GM21717 (cell line): ENCODE measurements around the gene SH3RF3.

Source experiments
- ATAC-seq: cut with Tn5 transposase; IDR thresholded peaks from one replicate; pipeline ENCODE4 v1.9.1; 2021; ENCODE audit warnings: mild to moderate bottlenecking, moderate library complexity; ENCODE audit not compliant: unreplicated experiment

Gene SH3RF3

GRCh38 chr2:109275120-109276012 is 146.4 kb downstream of the SH3RF3 start:
- no peak for ATAC-seq

- no peak for ATAC-seq
Observed at GRCh38 chr2:109277406-109277805, 148.4 kb downstream of the SH3RF3 start.

- no peak for ATAC-seq
Observed at GRCh38 chr2:109279243-109279860, 150.3 kb downstream of the SH3RF3 start.

GRCh38 chr2:109280804-109281203 is 151.8 kb downstream of the SH3RF3 start:
- ATAC-seq = no peak

- no peak for ATAC-seq
Observed at GRCh38 chr2:109282360-109282759, 153.4 kb downstream of the SH3RF3 start.

GRCh38 chr2:109282865-109283264 is 153.9 kb downstream of the SH3RF3 start:
- ATAC-seq = no peak

GRCh38 chr2:109284826-109285225 is 155.8 kb downstream of the SH3RF3 start:
- no peak for ATAC-seq

GRCh38 chr2:109285244-109285651 is 156.2 kb downstream of the SH3RF3 start:
- no peak for ATAC-seq

- ATAC-seq = no peak
Observed at GRCh38 chr2:109287413-109287812, 158.4 kb downstream of the SH3RF3 start.

- ATAC-seq = no peak
Observed at GRCh38 chr2:109287838-109288237, 158.8 kb downstream of the SH3RF3 start.

GRCh38 chr2:109288544-109289368 is 159.8 kb downstream of the SH3RF3 start:
- no peak for ATAC-seq

- ATAC-seq = no peak
Observed at GRCh38 chr2:109289504-109290222, 160.7 kb downstream of the SH3RF3 start.

GRCh38 chr2:109290887-109291643 is 162.1 kb downstream of the SH3RF3 start:
- no peak for ATAC-seq

- no peak for ATAC-seq
Observed at GRCh38 chr2:109292386-109292785, 163.4 kb downstream of the SH3RF3 start.

- no peak for ATAC-seq
Observed at GRCh38 chr2:109293663-109294062, 164.7 kb downstream of the SH3RF3 start.

- ATAC-seq = no peak
Observed at GRCh38 chr2:109294523-109294922, 165.5 kb downstream of the SH3RF3 start.

- no peak for ATAC-seq
Observed at GRCh38 chr2:109295070-109295780, 166.2 kb downstream of the SH3RF3 start.

GRCh38 chr2:109295781-109296117 is 166.7 kb downstream of the SH3RF3 start:
- no peak for ATAC-seq
